ENCODE results near the gene CCL1. TPM values are rescaled to one million over a fixed set of nuclear protein-coding genes. Genes with fewer than 3 reads are reported as not detected.

CCL1 gene
- total and polyA plus RNA-seq, 2 experiments from 2014 or later: not detected

- no peak for DNase-seq
- Histone ChIP-seq H3K9ac (no peak overlapping the region), H2AFZ (no peak overlapping the region), H3K36me3 (ENCODE audit: low read depth) (no peaks in the 10 kb centered on the region), H3K9me3 (ENCODE audit: low read depth) (no peaks in the 10 kb centered on the region), H3K4me1 (ENCODE audit: insufficient read depth) (no peaks in the 10 kb centered on the region), H3K27ac (no peak overlapping the region), H3K4me3 (no peak overlapping the region), H3K79me2 (ENCODE audit: insufficient read depth) (no peaks in the 10 kb centered on the region), H3K9me2 (ENCODE audit: insufficient read depth) (no peaks in the 10 kb centered on the region), H3K27me3 (replicated peaks; ENCODE audit: insufficient read depth) (peaks cover 4% of the 10 kb centered on the region; the same call in 1 of the 2 replicates), H4K20me1 (ENCODE audit: insufficient read depth) (no peaks in the 10 kb centered on the region), H3F3A (ENCODE audit: insufficient read depth) (no peaks in the 10 kb centered on the region), H3K4me2 (ENCODE audit: unreplicated experiment) (no peak overlapping the region)
- in situ Hi-C loops (cut with MboI): no loop called here
- TF ChIP-seq EZH2 (IDR thresholded peaks at IDR 0.05; ENCODE audit: insufficient read depth, poor library complexity, severe bottlenecking) (no peak), EZH2phosphoT487 (IDR thresholded peaks at IDR 0.05; ENCODE audit: insufficient read depth, low read depth) (no peak)
- WGBS, 2 experiments (ENCODE audit: low coverage in 1 of 2, low lambda C conversion rate in 2 of 2, missing lambda C conversion rate in 2 of 2): 59 to 67% methylated on average over 3 of the region's 3 CpGs
Observed at GRCh38 chr17:34383216-34383615, 20.2 kb upstream of the CCL1 start.

- Histone ChIP-seq H3K9ac (no peak overlapping the region), H3K9me2 (ENCODE audit: insufficient read depth) (no peaks in the 10 kb centered on the region), H4K20me1 (ENCODE audit: insufficient read depth) (no peaks in the 10 kb centered on the region), H3K27me3 (replicated peaks; ENCODE audit: insufficient read depth) (peaks cover 4% of the 10 kb centered on the region; the same call in 1 of the 2 replicates), H3K36me3 (ENCODE audit: low read depth) (no peaks in the 10 kb centered on the region), H3K27ac (no peak overlapping the region), H3K4me1 (ENCODE audit: insufficient read depth) (no peaks in the 10 kb centered on the region), H3F3A (ENCODE audit: insufficient read depth) (no peaks in the 10 kb centered on the region), H3K4me2 (ENCODE audit: unreplicated experiment) (no peak overlapping the region), H3K9me3 (ENCODE audit: low read depth) (no peaks in the 10 kb centered on the region), H3K79me2 (ENCODE audit: insufficient read depth) (no peaks in the 10 kb centered on the region), H2AFZ (no peak overlapping the region), H3K4me3 (no peak overlapping the region)
- TF ChIP-seq EZH2 (IDR thresholded peaks at IDR 0.05; ENCODE audit: insufficient read depth, poor library complexity, severe bottlenecking) (no peak), EZH2phosphoT487 (IDR thresholded peaks at IDR 0.05; ENCODE audit: insufficient read depth, low read depth) (no peak)
- in situ Hi-C loops (cut with MboI): no loop called here
- DNase-seq: no peak
- whole genome bisulfite sequencing, 2 experiments (ENCODE audit: low coverage in 1 of 2, low lambda C conversion rate in 2 of 2, missing lambda C conversion rate in 2 of 2): 20 to 38% methylated on average over 7 of the region's 7 CpGs
Observed at GRCh38 chr17:34382621-34383124, 19.6 kb upstream of the CCL1 start.

GRCh38 chr17:34379868-34380267 is 16.8 kb upstream of the CCL1 start:
- WGBS, 2 experiments (ENCODE audit: low coverage in 1 of 2, low lambda C conversion rate in 2 of 2, missing lambda C conversion rate in 2 of 2): 34 to 43% methylated on average over 5 of the region's 5 CpGs
- no peaks in the 10 kb centered on the region for H3K36me3 ChIP-seq (ENCODE audit: low read depth)
- in situ Hi-C loops (cut with MboI): no loop called here

GRCh38 chr17:34378664-34379101 is 15.7 kb upstream of the CCL1 start:
- H3K4me3 ChIP-seq: no peak overlapping the region
- no peak overlapping the region for H3K27ac ChIP-seq
- no peaks in the 10 kb centered on the region for H3K4me1 ChIP-seq (ENCODE audit: insufficient read depth)
- H3F3A ChIP-seq (ENCODE audit: insufficient read depth): no peaks in the 10 kb centered on the region
- H3K27me3 ChIP-seq (replicated peaks; ENCODE audit: insufficient read depth): peaks cover 6% of the 10 kb centered on the region
- WGBS, 2 experiments (ENCODE audit: low coverage in 1 of 2, low lambda C conversion rate in 2 of 2, missing lambda C conversion rate in 2 of 2): 15 to 19% methylated on average over 6 of the region's 6 CpGs
- H3K9me2 ChIP-seq (ENCODE audit: insufficient read depth): no peaks in the 10 kb centered on the region
- H3K36me3 ChIP-seq (ENCODE audit: low read depth): no peaks in the 10 kb centered on the region
- no peak overlapping the region for H3K9ac ChIP-seq
- no peak for TF ChIP-seq EZH2 (IDR thresholded peaks at IDR 0.05; ENCODE audit: insufficient read depth, poor library complexity, severe bottlenecking)
- no peak for TF ChIP-seq EZH2phosphoT487 (IDR thresholded peaks at IDR 0.05; ENCODE audit: insufficient read depth, low read depth)
- H4K20me1 ChIP-seq (ENCODE audit: insufficient read depth): no peaks in the 10 kb centered on the region
- H3K79me2 ChIP-seq (ENCODE audit: insufficient read depth): no peaks in the 10 kb centered on the region
- no peak overlapping the region for H3K4me2 ChIP-seq (ENCODE audit: unreplicated experiment)
- H3K9me3 ChIP-seq (ENCODE audit: low read depth): no peaks in the 10 kb centered on the region
- DNase-seq: peak; percentile 9
- in situ Hi-C loops (cut with MboI): no loop called here
- H2AFZ ChIP-seq: no peak overlapping the region

More at GRCh38 chr17:34379868-34380267, 16.8 kb upstream of the CCL1 start:
- TF ChIP-seq EZH2 (IDR thresholded peaks at IDR 0.05; ENCODE audit: insufficient read depth, poor library complexity, severe bottlenecking) (no peak), EZH2phosphoT487 (IDR thresholded peaks at IDR 0.05; ENCODE audit: insufficient read depth, low read depth) (no peak)
- Histone ChIP-seq H2AFZ (no peak overlapping the region), H3K79me2 (ENCODE audit: insufficient read depth) (no peaks in the 10 kb centered on the region), H3K27me3 (replicated peaks; ENCODE audit: insufficient read depth) (peaks cover 10% of the 10 kb centered on the region), H3F3A (ENCODE audit: insufficient read depth) (no peaks in the 10 kb centered on the region), H4K20me1 (ENCODE audit: insufficient read depth) (no peaks in the 10 kb centered on the region), H3K9ac (no peak overlapping the region), H3K27ac (no peak overlapping the region), H3K4me2 (ENCODE audit: unreplicated experiment) (no peak overlapping the region), H3K9me2 (ENCODE audit: insufficient read depth) (no peaks in the 10 kb centered on the region), H3K4me3 (no peak overlapping the region), H3K4me1 (ENCODE audit: insufficient read depth) (no peaks in the 10 kb centered on the region), H3K9me3 (ENCODE audit: low read depth) (no peaks in the 10 kb centered on the region)
- peak; percentile 9 for DNase-seq

All from GM23248 (cell line).